Body of pancreas (tissue), 4 donors: ENCODE results near the gene POLN. TPM values are rescaled to one million over a fixed set of nuclear protein-coding genes. Genes with fewer than 3 reads are reported as not detected.

ENCODE experiments used
- ATAC-seq: fragments of 150-250 bp; one replicate; pipeline ENCODE4 v1.9.1; 2016
- DNase-seq, 4 donors: peaks; one replicate each; pipeline ENCODE4 v3.0.0-alpha.2; 2019
- H3K27ac ChIP-seq, 4 donors: fragments of 200-600 bp; sonication (generic); 1 replicate in 3 of 4; 2 replicates in 1 of 4; pipeline versions ENCODE4 v1.5.1 to v1.6.1; 2016 to 2019; ENCODE audit warnings: mild to moderate bottlenecking in 1 of 4, mixed read lengths in 1 of 4, moderate library complexity in 1 of 4
- H3K27me3 ChIP-seq, 2 donors: fragments of 200-600 bp; sonication (generic); one replicate each; pipeline ENCODE4 v1.6.0; 2016; ENCODE audit warnings: mild to moderate bottlenecking in 1 of 2
- H3K36me3 ChIP-seq, 2 donors: fragments of 200-600 bp; sonication (generic); replicated peaks in 1 of 2; 2 replicates each; pipeline ENCODE4 v1.5.1; 2016; ENCODE audit warnings: low read depth in 2 of 2; ENCODE audit not compliant: insufficient read depth in 1 of 2
- H3K4me1 ChIP-seq: fragments of 200-600 bp; sonication (generic); one replicate; pipeline ENCODE4 v1.6.0; 2016
- H3K4me3 ChIP-seq, 2 donors: fragments of 200-600 bp; sonication (generic); 1 replicate in 1 of 2; 2 replicates in 1 of 2; pipeline ENCODE4 v1.5.1; 2016 to 2019
- H3K9me3 ChIP-seq, 3 donors: fragments of 200-600 bp; sonication (generic); 1 replicate in 2 of 3; 2 replicates in 1 of 3; pipeline ENCODE4 v1.5.1; 2016
- POLR2A ChIP-seq, 3 donors: fragments of 450-650 bp; IDR thresholded peaks; one replicate each; pipeline ENCODE4 v1.6.1; 2016; ENCODE audit warnings: antibody characterized with exemption in 3 of 3, mild to moderate bottlenecking in 2 of 3
- WGBS, 2 donors: methylation state at CpG; one replicate each; pipeline ENCODE4 v1.1.5; 2017; 5-methylcytosine and 5-hydroxymethylcytosine counted together
- intact Hi-C: fragments of 100-400 bp; cut with DNase I; formaldehyde crosslinking; loops from one replicate; pipeline ENCODE4 v1.15.1; 2023
- total RNA-seq, 2 donors: library from RNA; depleted of rRNA; stranded (reverse); fragments of >200 nt; gene quantifications; one replicate each; pipeline ENCODE4 v1.1.0, GENCODE V29; 2016
- TF ChIP-seq, protein P1 (sequence below), 7 experiments: fragments of 450-650 bp in 4 of 7; fragments of 200-600 bp in 3 of 7; sonication (generic) in 3 of 7; IDR thresholded peaks; one replicate each; pipeline ENCODE4 v1.5.1; 2016 to 2019; ENCODE audit warnings: antibody characterized with exemption in 7 of 7

Gene POLN
- total RNA-seq, 2 donors from 2014 or later, result 4.9 to 5.9 TPM

GRCh38 chr4:2281575-2282343 is 39.8 kb upstream of the POLN start:
- Histone ChIP-seq H3K9me3 (no peaks in the 10 kb centered on the region), H3K27ac (no peak overlapping the region), H3K27me3 (no peaks in the 10 kb centered on the region), H3K4me3 (no peak overlapping the region), H3K36me3 (no peaks in the 10 kb centered on the region), H3K4me1 (no peaks in the 10 kb centered on the region)
- ATAC-seq, result no peak
- DNase-seq, result peak in 1 of 4 donors; percentile 35
- TF ChIP-seq, protein P1, sequence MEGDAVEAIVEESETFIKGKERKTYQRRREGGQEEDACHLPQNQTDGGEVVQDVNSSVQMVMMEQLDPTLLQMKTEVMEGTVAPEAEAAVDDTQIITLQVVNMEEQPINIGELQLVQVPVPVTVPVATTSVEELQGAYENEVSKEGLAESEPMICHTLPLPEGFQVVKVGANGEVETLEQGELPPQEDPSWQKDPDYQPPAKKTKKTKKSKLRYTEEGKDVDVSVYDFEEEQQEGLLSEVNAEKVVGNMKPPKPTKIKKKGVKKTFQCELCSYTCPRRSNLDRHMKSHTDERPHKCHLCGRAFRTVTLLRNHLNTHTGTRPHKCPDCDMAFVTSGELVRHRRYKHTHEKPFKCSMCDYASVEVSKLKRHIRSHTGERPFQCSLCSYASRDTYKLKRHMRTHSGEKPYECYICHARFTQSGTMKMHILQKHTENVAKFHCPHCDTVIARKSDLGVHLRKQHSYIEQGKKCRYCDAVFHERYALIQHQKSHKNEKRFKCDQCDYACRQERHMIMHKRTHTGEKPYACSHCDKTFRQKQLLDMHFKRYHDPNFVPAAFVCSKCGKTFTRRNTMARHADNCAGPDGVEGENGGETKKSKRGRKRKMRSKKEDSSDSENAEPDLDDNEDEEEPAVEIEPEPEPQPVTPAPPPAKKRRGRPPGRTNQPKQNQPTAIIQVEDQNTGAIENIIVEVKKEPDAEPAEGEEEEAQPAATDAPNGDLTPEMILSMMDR (IDR thresholded peaks at IDR 0.05), result peak in 1 of 7 experiments; percentile 23
- no peak for TF ChIP-seq POLR2A (IDR thresholded peaks at IDR 0.05)
- 68 to 86% methylated on average over 8 to 10 of the region's 10 CpGs for WGBS, 2 donors
- intact Hi-C loops, result no loop called here

DNA sequence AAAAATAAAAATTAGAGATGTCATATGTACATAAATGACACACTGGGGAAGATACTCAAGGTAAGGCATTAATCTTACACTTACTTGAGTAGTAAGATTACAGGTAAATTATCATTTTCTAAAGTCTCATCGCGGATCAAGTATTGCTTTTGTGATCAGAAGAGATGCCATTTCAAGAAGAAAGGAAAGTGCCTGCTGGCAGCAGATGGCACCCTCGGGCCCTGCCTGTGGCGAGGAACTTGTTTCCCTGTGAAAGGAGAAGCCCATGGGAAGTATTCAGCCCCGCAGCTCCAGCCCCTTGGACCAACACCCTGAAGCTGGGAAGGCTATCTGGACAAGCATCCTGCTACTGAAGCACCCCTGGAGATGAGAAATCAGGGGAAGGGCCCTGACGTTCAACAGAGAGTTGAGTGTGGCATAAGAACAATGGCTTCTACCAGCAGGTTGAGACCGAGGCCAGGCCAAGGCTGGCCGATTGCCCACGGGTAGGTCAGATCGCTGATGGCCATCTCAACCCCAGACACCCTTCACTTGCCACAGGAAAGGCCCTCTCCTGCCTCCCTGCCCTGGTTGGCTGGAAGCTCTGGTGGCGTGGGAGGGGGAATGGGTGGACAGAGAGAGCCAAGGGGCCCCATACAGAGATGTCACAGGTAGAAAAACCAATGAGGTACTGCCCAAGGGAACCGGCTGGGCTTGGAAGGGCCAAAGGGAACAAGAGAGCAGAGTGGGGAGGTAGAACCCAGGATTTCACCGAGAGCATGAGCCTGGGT is 38.8 kb upstream of the POLN start:
- ATAC-seq (no peak), DNase-seq (no peak)
- TF ChIP-seq, protein P1 (IDR thresholded peaks at IDR 0.05), result peak in 2 of 7 experiments; percentile 14 to 27
- TF ChIP-seq POLR2A (IDR thresholded peaks at IDR 0.05), result no peak
- Histone ChIP-seq H3K27ac (no peak overlapping the region), H3K4me1 (no peaks in the 10 kb centered on the region), H3K36me3 (no peaks in the 10 kb centered on the region), H3K9me3 (no peaks in the 10 kb centered on the region), H3K4me3 (no peak overlapping the region), H3K27me3 (no peaks in the 10 kb centered on the region)
- 57 to 70% methylated on average over 11 to 13 of the region's 13 CpGs for WGBS, 2 donors
- intact Hi-C loops, result no loop called here

DNA sequence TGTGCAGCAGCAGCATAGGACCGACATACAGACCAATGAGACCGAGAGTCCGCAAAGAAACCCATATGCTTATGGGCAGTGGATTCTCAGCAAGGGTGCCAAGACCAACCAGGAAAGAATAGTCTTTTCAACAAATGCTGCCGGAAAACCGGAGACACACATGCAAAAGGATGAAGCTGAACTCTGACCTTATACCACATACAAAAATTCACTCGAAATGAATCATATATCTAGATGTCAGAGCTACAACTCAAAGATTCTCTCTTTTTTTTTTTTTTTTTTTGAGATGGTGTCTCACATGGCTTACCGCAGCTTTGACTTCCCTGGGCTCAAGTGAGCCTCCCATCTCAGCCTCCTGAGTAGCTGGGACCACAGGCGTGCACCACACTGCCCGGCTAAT is 36.0 kb upstream of the POLN start:
- TF ChIP-seq, protein P1 (IDR thresholded peaks at IDR 0.05), result no peak
- TF ChIP-seq POLR2A (IDR thresholded peaks at IDR 0.05), result no peak
- WGBS, 2 donors, result 95 to 98% methylated on average over 9 of the region's 9 CpGs
- H3K36me3 ChIP-seq, result no peaks in the 10 kb centered on the region
- ATAC-seq, result no peak
- no peaks in the 10 kb centered on the region for H3K4me1 ChIP-seq
- intact Hi-C loops, result no loop called here
- no peaks in the 10 kb centered on the region for H3K9me3 ChIP-seq
- H3K4me3 ChIP-seq, result no peak overlapping the region
- H3K27me3 ChIP-seq, result no peaks in the 10 kb centered on the region
- no peak overlapping the region for H3K27ac ChIP-seq
- no peak for DNase-seq

GRCh38 chr4:2276581-2277325 is 34.8 kb upstream of the POLN start:
- ATAC-seq (no peak), DNase-seq (no peak)
- no peaks in the 10 kb centered on the region for H3K4me1 ChIP-seq
- H3K27me3 ChIP-seq, result no peaks in the 10 kb centered on the region
- no peak overlapping the region for H3K27ac ChIP-seq
- 89 to 91% methylated on average over 30 of the region's 30 CpGs for WGBS, 2 donors
- no peaks in the 10 kb centered on the region for H3K36me3 ChIP-seq
- no peaks in the 10 kb centered on the region for H3K9me3 ChIP-seq
- intact Hi-C loops, result no loop called here
- H3K4me3 ChIP-seq, result no peak overlapping the region
- TF ChIP-seq, protein P1 (IDR thresholded peaks at IDR 0.05), result no peak
- no peak for TF ChIP-seq POLR2A (IDR thresholded peaks at IDR 0.05)
